Neutrophil (primary cell): ENCODE measurements around the gene TRIM24.

Experiments used
- H3K27ac ChIP-seq: fragments of 200-600 bp; sonication (generic); 2 replicates; pipeline ENCODE4 v1.5.1; 2016; ENCODE audit warnings: mild to moderate bottlenecking, moderate library complexity
- H3K27me3 ChIP-seq: fragments of 200-600 bp; sonication (generic); 2 replicates; pipeline ENCODE4 v1.6.0; 2016; ENCODE audit warnings: mild to moderate bottlenecking
- H3K36me3 ChIP-seq: fragments of 200-600 bp; sonication (generic); 2 replicates; pipeline ENCODE4 v1.5.1; 2017
- H3K4me1 ChIP-seq, 2 experiments: fragments of 200-600 bp in 1 of 2; sonication (generic) in 1 of 2; 1 replicate in 1 of 2; 2 replicates in 1 of 2; pipeline versions ENCODE4 v1.5.1 to v1.6.1; 2013 to 2016; ENCODE audit warnings: low read depth in 1 of 2, low read length in 1 of 2, mild to moderate bottlenecking in 1 of 2, moderate library complexity in 1 of 2; ENCODE audit not compliant: control insufficient read depth in 1 of 2, insufficient read depth in 1 of 2
- H3K4me3 ChIP-seq, 2 experiments: fragments of 200-600 bp in 1 of 2; sonication (generic) in 1 of 2; 1 replicate in 1 of 2; 2 replicates in 1 of 2; pipeline ENCODE4 v1.5.1; 2013 to 2016; ENCODE audit warnings: low read depth in 1 of 2, low read length in 1 of 2, mild to moderate bottlenecking in 1 of 2, moderate library complexity in 1 of 2
- H3K9me3 ChIP-seq: fragments of 200-600 bp; sonication (generic); 2 replicates; pipeline ENCODE4 v1.5.1; 2016
- TF ChIP-seq, protein P1 (sequence below): fragments of 200-600 bp; sonication (generic); IDR thresholded peaks from 2 replicates; pipeline ENCODE4 v1.5.1; 2016; ENCODE audit warnings: antibody characterized with exemption

The TRIM24 gene

DNA sequence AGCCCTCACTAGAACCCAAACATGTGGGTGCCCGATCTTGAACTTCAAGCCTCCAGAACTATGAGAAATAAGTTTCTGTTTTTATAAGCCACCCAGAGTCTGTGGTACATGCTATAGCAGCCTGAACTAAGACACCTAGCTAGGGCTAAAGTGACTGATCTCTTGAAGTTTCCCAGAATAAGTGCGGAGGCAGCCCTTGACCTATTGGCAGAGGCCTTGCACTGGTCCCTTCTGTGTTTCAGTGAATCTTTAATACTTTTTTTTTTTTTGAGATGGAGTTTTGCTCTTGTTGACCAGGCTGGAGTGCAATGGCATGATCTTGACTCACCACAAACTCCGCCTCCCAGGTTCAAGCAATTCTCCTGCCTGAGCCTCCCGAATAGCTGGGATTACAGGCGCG, 156.0 kb downstream of the TRIM24 start:
- no peaks in the 10 kb centered on the region for H3K9me3 ChIP-seq
- no peak overlapping the region for H3K27ac ChIP-seq
- TF ChIP-seq, protein P1, sequence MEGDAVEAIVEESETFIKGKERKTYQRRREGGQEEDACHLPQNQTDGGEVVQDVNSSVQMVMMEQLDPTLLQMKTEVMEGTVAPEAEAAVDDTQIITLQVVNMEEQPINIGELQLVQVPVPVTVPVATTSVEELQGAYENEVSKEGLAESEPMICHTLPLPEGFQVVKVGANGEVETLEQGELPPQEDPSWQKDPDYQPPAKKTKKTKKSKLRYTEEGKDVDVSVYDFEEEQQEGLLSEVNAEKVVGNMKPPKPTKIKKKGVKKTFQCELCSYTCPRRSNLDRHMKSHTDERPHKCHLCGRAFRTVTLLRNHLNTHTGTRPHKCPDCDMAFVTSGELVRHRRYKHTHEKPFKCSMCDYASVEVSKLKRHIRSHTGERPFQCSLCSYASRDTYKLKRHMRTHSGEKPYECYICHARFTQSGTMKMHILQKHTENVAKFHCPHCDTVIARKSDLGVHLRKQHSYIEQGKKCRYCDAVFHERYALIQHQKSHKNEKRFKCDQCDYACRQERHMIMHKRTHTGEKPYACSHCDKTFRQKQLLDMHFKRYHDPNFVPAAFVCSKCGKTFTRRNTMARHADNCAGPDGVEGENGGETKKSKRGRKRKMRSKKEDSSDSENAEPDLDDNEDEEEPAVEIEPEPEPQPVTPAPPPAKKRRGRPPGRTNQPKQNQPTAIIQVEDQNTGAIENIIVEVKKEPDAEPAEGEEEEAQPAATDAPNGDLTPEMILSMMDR, result no peak
- no peaks in the 10 kb centered on the region for H3K27me3 ChIP-seq
- H3K4me3 ChIP-seq, result no peak overlapping the region
- no peaks in the 10 kb centered on the region for H3K36me3 ChIP-seq
- no peaks in the 10 kb centered on the region for H3K4me1 ChIP-seq

DNA sequence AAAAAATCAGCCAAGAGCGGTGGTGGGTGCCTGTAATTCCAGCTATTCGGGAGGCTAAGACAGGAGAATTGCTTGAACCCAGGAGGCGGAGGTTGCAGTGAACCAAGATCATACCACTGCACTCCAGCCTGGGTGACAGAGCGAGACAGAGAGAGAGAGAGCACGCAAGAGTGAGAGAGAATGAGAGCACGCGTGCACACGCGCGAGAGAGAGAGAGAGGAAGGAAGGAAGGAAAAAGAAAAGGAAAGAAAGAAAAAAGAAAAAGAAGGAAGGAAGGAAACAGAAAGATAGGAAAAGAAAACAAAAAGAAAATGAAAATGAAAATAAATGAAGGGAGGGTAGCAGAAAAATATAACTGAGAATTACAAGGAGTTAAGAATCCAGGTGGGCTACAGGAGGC, 158.4 kb downstream of the TRIM24 start:
- H3K4me3 ChIP-seq, result no peak overlapping the region
- no peaks in the 10 kb centered on the region for H3K27me3 ChIP-seq
- TF ChIP-seq, protein P1, result no peak
- no peaks in the 10 kb centered on the region for H3K4me1 ChIP-seq
- no peaks in the 10 kb centered on the region for H3K36me3 ChIP-seq
- no peak overlapping the region for H3K27ac ChIP-seq
- H3K9me3 ChIP-seq, result no peaks in the 10 kb centered on the region

DNA sequence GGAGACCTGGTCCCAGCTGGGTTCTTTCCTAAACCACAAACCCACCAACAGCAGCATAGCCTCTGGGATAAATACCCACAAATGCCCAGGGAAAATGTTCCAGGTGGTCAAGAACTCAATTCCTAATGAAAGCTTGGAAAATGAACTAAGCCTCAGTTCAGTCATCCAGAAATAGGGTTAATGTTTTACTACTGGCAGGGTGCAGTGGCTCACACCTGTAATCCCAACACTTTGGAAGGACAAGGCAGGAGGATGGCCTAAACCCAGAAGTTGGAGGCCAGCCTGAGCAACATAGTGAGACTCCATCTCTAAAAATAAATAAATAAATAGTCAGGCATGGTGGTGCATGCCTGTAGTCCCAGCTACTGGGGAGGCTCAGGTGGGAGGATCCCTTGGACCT, 158.9 kb downstream of the TRIM24 start:
- H3K9me3 ChIP-seq, result no peaks in the 10 kb centered on the region
- H3K4me3 ChIP-seq, result no peak overlapping the region
- TF ChIP-seq, protein P1, result no peak
- no peaks in the 10 kb centered on the region for H3K27me3 ChIP-seq
- no peak overlapping the region for H3K27ac ChIP-seq
- H3K36me3 ChIP-seq, result no peaks in the 10 kb centered on the region
- no peaks in the 10 kb centered on the region for H3K4me1 ChIP-seq

DNA sequence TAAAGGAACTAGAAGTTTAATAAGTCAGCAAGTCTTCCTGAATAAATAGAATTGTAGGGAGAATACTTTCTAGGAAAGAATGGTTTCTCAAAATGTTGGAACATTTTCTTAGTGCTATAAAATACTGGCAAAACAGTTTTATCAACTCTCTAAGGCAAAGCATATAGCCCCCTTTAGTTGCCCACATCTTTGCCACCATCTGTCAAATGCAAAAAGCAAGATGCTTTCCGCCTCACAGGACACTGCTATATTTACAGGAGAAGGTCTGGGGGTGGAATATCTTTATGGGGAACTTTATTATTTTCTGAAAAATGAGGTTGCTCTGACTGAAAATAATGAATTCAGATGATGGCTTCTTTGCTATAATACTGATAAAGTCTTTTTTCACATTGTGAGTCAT, 162.8 kb downstream of the TRIM24 start:
- H3K27me3 ChIP-seq, result no peaks in the 10 kb centered on the region
- H3K4me1 ChIP-seq, result no peaks in the 10 kb centered on the region
- no peaks in the 10 kb centered on the region for H3K36me3 ChIP-seq
- H3K27ac ChIP-seq, result no peak overlapping the region
- H3K9me3 ChIP-seq, result no peaks in the 10 kb centered on the region
- TF ChIP-seq, protein P1, result no peak
- H3K4me3 ChIP-seq, result no peak overlapping the region

DNA sequence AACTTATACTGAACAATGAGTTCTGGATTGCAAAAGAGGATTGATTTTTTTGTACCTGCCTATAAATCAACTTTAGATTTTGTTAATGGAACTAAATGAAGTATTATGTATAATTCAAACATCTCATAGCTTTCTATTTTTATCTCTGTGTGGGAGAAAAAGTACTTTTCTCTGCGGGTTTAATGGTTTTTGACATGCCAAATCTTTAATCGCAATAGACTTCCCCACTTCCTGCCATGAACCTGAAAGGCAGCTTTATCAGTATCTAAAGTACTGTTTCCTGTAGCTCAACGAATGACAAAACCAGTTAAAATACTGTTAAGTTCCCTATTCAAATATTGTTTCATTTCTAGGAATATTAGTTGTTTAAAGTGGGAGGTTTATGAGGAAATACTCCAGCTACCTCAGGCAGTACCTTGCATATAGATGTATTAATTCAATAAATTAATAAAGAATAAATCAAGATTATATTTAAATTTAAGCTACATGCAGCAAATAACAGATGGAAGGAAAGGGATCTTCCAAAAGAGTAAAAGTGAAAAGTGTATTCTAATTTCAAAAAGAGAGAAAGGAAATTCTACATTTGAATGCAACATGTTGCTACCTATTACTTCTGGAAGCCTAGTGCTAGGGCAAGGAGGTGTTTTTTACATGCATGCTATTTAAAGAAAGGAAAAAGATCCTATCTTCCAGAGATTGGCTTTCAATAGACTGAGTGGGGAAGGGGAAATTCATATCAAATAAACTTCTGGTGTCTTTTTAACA, 165.2 kb downstream of the TRIM24 start:
- H3K4me1 ChIP-seq, result no peaks in the 10 kb centered on the region
- H3K27me3 ChIP-seq, result no peaks in the 10 kb centered on the region
- TF ChIP-seq, protein P1, result no peak
- no peaks in the 10 kb centered on the region for H3K9me3 ChIP-seq
- no peak overlapping the region for H3K4me3 ChIP-seq
- no peak overlapping the region for H3K27ac ChIP-seq
- H3K36me3 ChIP-seq, result no peaks in the 10 kb centered on the region
